ENCODE data around the gene HOXB5.

DNA sequence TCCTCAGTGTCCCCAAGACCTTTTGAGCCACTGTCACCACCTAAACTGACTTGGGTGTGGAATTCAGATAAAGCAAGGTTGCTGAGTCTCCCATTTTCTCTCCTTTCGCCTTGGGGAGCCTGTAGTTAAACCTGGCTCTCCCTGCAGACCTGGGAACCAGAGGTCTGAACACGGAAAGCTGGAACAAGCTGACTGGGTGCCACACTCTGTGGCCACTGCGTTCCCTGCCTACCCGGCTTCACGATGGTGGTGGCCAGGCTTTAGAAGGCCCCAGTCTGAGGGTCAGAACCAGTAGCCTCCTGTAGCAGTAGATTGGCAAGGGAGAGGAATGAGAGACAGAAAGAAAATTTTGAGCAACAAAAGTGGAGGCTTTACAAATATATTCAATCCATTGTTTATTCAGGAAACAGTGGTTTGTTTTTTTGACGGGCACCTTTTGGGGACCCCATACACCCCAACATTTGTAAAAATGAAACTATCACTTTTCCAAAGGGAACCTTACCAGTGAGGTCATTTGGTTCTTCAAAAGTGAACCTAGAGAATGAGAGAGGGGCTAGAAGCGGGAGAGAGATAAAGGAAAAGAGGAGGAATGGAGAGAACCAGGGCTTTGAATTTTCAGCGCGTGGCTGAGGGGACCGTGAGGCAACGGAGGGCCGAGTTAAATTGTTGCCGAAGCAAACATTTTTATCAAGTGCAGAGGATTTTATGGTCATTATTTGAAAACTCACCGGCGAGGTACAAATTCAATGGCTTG, 23.3 kb upstream of the HOXB5 start:
- TF ChIP-seq, protein P1, sequence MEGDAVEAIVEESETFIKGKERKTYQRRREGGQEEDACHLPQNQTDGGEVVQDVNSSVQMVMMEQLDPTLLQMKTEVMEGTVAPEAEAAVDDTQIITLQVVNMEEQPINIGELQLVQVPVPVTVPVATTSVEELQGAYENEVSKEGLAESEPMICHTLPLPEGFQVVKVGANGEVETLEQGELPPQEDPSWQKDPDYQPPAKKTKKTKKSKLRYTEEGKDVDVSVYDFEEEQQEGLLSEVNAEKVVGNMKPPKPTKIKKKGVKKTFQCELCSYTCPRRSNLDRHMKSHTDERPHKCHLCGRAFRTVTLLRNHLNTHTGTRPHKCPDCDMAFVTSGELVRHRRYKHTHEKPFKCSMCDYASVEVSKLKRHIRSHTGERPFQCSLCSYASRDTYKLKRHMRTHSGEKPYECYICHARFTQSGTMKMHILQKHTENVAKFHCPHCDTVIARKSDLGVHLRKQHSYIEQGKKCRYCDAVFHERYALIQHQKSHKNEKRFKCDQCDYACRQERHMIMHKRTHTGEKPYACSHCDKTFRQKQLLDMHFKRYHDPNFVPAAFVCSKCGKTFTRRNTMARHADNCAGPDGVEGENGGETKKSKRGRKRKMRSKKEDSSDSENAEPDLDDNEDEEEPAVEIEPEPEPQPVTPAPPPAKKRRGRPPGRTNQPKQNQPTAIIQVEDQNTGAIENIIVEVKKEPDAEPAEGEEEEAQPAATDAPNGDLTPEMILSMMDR (IDR thresholded peaks at IDR 0.05): no peak
- TF ChIP-seq EZH2 (IDR thresholded peaks at IDR 0.05): no peak
